HuH-7.5 (cell line): ENCODE data around the gene ZNF669.
"Not testable (repeated sequence)": the region's sequence is repeated elsewhere in the genome, so short reads cannot be mapped to it uniquely, and the experiment has no call there.

Experiments
- DNase-seq: peaks from one replicate; pipeline ENCODE4 v3.0.0; 2011; ENCODE audit warnings: low spot score

ZNF669 gene

DNA sequence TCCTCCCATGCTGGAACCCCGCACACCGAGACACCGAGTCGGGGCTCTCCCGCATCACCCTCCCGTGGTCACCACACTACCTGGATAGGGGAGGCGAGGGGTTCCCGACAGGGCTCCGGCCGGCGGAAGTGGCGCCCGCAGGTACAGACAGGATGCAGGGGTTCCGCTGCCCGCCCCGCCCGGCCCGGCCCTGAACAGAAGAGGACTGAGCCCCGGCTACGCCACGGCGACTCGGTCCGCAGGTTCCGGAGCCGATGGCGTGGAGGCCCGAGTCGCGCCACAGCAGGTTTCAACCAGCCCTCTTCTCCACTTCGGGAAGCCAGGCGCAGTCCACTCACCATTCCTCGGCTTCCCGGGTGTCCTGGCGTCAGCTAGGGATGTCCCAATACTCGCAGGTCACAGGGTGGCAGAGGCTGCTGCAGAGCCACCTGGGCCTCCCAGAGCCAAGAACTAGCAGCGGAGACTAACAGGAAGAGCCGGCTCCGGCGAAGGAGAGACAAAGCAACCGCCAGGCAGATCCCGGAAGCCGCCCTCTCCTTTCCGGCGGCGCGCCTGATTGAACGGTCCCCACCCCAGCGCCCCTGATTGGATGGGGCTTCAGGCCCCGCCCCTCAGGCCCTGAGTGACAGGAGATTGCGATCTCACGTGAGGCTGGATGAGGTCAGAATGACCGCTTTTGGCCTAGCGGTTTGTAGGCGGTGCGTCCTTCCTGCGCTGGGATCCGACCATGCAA is at the start of gene ZNF669:
TSS of gene ZNF669 (minus strand) at position 498 of the 733 bp plus-strand sequence. CDS start at position 341, 157 bp downstream.
- DNase-seq = peak; percentile 93

DNA sequence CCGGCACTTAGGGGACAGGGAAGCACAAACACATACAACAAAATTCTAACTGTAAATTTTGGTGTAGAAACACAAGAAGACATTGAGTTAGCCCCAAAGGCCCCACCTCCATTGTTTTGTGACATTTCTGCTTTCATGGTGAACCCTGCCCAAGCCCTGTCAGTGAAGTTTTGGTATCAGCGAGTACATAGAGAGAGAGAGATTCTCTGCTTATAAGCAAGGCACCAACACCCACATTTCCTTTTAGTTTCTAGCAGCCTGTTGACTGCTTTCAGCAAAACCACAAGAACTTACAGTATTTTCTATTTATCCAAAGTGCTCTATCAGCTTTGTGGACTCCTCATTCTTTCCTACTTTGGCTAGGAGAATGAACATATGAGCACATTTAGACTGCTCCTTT is 43.6 kb upstream of the ZNF669 start:
- no peak for DNase-seq

DNA sequence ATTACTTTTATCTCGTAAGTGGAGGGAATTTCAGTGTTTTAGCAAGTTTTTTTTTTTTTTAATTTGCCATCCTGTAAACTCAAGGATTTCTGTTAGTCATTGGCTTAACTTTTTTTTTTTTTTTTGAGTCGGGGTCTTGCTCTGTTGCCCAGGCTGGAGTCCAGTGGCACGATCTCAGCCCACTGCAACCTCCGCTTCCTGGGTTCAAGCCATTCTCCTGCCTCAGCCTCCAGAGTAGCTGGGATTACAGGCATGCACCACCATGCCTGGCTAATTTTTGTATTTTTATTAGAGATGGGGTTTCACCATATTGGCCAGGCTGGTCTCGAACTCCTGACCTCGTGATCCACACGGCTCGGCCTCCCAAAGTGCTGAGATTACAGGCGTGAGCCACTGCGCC is 43.0 kb upstream of the ZNF669 start:
- not testable (repeated sequence) for DNase-seq

DNA sequence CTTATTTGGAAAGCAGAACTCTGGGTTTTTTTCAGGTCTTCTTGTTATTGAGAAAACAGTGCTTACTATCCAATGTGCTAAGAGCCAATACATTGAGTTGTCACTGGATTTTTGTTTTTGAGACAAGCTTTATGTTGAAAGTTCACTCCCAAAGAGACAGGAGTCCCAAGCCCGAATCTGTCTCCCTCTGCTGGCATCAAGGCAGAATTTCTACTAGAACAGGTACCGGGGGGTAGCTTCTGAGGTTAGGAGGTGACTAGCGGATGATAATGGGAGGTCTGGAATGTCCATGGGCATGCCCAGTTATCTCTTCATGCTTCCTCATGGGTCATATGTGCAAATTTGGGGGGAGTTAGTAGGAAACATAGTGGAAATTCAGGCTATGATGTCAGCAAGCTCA is 42.5 kb upstream of the ZNF669 start:
- DNase-seq = no peak

DNA sequence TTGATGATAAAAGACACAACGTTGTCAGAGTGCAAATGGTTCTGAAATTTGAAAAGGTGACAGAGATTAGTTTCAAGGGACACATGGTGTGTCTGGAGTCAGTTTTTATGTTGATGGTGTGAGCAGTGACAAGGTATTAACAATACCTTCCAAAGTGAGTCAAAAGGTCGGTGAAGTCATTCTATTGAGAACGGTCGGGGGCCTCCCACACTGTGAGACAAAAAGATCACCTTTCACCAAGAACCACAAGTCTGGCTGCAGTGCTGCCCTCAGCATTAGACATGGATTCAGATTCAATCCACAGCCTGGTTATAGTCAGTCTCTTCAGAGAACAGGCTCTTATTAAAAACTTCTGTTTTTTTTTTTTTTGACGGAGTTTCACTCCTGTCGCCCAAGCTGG is 41.1 kb upstream of the ZNF669 start:
- no peak for DNase-seq

DNA sequence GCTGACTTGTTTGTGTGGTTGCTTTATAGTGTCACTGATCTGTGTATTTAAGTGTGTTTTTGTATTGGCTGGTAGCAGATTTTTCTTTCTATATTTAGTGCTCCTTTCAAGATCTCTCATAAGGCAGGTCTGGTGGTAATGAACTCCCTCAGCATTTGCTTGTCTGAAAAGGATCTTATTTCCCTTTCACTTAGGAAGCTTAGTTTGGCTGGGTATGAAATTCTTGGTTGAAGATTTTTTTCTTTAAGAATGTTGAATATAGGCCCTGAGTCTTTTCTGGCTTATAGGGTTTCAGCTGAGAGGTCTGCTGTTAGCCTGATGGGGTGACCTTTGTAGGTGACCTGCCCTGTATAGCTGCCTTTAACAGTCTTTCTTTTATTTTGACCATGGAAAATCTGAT is 35.4 kb upstream of the ZNF669 start:
- DNase-seq = not testable (repeated sequence)

DNA sequence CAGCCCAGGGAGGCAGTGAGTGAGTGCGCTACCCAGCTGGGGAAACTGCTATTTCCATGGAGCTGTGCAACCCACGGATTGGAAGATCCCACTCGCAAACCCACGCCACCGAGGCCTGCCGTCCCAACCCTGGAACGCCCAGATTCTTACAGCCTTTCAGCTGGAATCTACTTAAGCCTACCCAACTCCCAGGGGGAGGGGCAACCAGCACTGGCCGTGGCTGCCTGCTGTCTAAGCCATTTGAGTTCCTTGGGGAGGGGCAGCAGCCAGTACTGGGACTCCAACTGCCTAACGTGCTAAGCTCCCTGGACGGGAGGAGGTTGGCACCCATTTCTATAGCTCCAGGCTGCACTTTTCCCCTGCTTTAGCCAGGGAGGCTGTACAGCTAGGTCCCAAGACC is 27.1 kb upstream of the ZNF669 start:
- DNase-seq = no peak

DNA sequence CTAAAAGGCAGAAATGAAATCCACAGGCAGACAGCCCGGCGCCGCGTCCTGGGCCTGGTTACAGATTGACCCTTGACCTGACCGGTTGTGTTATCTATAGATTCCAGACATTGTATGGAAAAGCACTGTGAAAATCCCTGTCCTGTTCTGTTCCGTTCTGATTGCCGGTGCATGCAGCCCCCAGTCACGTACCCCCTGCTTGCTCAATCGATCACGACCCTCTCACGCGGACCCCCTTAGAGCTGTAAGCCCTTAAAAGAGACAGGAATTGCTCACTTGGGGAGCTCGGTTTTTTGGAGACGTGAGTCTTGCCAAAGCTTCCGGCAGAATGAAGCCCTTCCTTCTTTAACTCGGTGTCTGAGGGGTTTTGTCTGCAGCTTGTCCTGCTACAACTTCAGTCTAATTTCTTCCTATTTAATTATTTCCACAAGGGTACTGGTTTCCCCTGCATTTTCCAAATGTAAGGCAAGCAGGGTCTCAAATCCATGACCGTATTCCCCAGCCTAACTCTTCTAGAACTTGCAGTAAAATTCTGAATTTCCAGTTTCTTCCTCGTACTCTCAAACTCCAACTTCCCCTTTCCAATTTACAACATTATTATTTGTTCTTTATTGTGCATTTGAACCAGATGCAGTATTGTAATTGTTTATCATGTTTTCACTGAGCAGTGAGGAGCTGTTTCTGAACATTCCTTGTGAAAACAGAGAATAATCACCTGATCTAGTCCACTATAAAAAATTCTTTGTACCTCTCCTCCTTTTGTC is 23.5 kb upstream of the ZNF669 start:
- not testable (repeated sequence) for DNase-seq

DNA sequence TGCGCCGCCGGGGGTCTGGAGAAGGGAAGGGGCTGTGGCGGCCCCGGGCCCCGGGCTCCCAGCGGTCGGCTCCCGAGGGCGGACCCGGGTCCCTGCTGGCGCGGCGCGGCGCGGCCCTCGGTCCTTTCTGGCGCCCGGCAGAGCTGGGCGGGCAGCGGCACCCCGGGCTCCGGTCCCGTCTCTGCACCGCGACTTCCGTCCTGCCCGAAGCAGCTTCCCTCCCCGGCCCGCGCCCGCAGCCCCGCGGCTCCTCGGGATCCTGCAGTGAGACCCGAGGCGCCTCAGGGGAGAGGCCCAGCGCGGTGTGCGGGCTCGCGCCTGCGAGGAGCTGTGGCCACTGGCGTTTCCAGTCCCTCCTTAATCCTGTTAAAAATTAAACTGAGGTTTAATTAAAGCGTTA is 22.4 kb upstream of the ZNF669 start:
- DNase-seq = not testable (repeated sequence)

DNA sequence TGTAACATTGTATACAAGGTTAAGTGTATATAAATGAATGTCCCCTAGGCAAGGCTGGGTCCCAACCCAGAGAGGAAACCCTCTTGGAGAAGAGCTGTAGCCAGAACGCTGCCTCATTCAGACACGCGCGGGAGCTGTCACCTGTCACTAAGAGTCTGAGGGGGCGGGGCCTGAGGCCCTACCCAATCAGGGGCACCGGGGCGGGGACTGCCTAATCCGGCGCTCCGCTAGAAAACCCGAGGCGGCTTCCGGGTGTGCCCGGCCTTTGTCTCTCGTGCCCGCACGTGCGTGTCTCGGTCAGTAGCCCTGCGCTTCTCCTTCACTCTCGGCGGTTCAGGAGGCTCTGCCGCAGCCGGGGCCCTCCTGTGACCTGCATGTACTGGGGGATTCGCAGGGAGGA is 22.0 kb upstream of the ZNF669 start:
- not testable (repeated sequence) for DNase-seq

DNA sequence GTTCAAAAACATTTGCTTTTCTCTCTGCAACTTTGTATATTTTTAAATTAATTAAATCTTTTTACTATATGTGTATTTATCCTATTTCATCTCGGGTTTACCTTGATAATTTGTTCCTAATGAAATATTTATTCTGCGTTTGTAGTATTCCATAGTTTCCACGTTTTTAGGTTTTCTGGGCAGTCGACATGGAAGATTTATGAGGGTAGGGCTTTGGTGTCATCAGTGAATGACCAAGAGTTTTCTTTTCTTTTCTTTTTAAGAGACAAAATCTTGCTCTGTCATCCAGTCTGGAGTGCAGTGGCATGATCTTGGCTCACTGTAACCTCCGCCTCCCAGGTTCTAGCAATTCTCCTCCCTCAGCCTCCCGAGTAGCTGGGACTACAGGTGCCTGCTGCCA is 17.2 kb upstream of the ZNF669 start:
- DNase-seq = no peak

DNA sequence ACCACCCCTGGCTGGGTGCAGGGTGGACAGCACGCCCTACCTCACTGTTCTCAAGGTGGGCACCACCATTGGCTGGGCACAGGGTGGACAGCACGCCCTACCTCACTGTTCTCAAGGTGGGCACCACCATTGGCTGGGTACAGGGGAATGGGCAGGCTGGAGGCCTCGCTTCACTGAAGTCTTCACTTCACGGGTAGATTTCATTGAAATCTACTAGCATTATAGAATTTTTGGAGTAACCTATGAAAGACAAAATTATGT is 16.2 kb upstream of the ZNF669 start:
- not testable (repeated sequence) for DNase-seq

DNA sequence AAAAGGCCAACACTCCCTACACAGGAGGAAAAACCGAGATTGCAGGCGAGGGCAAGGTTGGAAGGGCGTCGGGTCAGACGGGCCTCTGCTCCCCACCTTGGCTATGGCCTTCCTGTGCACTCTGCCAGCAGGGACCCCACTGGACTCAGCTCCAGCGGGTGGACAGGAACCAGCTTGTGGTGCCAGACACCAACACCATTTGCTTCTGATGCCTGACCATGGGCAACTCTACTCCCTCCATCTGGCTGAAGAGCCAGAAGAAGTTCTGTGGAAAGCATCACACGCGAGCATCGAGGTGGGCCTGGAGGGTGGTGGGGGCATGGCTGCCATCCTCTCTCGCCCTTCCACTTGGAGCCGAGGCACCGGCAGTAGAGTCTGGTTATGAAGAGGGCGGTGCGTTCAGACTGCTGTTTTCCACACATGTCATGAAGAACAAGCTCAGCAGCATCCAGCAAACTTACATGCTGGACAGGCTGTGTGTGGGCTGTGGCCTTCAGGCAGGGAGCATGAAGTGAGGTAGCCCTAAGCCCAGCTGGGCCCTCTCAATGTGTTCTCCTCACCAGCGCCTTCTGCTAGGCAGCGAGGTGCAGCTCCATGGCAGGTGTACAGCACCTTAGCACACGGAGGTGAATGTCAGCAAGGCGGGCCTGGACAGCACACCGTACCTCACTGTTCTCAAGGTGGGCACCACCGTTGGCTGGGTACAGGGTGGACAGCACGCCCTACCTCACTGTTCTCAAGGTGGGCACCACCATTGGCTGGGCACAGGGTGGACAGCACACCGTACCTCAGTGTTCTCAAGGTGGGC is 15.6 kb upstream of the ZNF669 start:
- no peak for DNase-seq

DNA sequence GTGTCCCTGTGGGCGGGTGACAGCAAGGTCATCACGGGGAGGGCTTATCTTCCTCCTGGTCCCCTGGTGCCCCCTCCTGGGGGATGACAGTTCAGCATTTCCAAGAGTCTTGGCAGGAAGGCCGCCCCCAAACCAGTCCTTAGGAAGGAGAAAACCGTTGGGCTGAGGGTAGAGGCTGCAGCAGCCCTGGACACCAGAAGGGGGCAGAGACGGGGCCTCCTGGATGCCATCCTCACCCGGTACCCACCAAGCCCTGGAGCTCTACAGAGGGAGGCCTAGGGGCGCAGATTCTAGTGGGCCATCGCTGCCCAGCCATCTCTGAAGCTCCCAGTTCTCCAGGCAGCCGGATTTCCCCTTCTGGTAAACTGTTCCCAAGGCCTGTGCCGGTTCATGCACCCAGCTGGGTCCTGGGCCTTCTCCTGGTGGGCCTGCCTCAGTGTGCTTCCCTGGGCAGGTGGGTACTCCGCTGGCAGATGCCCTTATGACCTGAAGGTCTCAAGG is 14.8 kb upstream of the ZNF669 start:
- peak; percentile 71 for DNase-seq

DNA sequence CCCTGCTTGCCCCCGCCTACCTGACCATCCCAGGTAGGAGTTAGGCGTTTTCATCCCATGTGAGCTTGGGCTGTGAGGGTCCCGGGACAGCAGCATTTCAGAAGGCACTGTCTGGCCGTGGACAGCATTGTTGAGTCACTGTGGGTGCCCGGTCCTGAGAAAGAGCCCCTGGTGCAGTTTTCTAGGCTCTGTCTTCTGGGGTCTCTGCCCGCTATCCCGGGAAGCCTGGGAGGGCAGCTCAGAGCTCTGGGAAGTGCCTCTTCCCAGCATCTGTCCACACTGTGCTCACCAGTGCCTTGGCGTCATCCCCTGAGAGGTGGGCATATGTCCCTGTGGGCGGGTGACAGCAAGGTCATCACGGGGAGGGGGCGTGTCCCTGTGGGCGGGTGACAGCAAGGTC is 11.4 kb upstream of the ZNF669 start:
- no peak for DNase-seq

DNA sequence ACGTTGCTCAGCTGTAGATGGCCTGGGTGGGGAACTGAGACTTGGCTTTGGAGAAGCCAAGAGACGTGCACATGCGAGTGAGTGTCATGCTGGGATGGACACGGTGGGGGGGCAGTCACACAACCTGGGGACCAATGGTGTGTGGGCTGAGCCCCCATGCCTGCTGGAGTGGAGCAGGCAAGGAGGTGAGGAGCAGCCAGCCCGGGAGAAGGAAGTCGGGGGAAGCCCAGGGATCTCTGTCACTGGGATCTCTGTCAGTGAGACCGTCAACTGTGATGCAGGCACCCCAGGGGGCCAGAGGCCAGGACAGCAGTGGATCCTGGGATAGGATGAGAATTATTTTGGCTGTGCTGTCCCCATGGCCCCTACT is 11.0 kb upstream of the ZNF669 start:
- no peak for DNase-seq

DNA sequence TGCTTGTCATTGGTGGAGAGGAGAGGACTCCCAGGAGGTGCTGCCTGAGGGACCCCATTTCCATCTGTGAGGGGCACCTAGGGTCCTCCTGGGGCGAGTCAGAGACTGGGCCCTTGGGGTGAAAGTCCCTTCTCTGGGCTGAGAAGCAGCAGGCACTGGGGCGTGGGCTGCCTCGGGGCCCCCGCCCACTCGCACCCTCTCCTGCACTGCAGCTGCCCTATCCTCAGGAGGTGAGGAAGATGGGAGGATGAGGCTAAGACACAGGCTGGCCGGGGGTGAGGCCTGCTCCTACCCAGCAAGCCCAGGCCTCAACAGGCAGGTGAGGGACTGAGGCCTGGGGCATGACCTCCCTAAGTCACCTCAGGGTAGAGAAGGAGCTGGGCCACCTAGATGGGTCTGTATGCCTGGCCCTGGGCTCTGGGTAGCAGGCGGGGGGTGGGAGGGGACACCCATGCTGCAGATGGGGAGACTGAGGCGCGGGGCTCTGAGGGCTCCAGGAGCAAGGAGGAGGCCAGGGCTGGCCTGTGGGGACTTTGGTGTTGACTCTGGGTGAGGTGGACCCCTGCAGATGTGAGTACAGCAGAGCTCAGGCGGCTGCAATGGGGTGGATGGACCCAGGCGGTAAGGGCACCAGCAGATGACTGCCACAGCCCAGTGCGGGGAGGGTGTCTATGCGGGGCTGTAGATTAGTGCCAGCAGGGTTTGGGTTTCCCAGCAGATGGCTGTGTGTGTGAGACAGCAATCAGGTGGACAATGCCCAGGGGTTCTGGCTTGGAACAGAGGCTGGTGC is 10.4 kb upstream of the ZNF669 start:
- no peak for DNase-seq

DNA sequence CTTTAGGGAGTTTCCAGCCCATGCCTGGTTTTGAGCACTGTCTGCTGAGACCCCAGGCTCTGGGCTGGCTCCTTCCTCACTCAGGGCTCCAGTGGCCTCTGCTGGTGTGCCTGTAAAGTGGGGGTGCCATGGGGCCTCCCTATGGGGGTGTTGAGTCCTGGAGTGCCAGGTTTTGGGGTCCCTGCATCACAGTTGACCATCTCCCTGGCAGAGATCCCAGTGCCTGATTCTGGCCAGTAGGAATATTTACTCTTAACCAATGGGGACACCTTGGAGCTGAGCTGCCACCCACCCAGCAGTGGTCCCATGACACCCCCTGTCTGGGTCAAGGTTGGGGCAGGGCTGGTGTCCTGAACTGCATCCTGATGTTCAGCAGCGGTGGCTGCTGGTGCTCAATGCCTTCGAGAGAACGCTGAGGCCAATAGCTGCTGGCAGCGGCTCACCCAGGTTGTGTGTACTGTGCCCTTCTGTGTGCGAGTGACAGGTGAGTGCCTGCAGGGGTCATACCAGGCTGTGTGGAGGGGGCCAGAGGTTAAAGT is 9.6 kb upstream of the ZNF669 start:
- DNase-seq = no peak

DNA sequence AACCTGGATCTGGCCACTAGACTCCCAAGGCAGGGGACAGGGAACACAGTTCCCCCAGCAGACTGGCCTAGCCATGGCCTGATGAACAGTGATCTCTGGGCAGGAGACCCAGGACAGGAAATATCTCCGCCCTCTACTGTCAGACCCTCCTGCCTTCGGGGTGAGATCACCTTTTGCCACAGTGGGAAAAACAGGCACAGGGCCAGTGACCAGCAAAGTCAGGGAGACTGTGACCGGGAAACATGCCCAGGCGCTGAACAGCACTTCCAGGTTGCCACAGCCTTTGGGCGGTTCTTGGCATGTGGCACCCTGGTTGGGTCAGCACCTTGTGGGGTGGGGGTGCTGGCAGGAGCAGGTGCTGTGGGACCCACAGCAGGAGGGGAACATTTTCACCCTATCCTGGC is 8.9 kb upstream of the ZNF669 start:
- DNase-seq = peak; percentile 59

DNA sequence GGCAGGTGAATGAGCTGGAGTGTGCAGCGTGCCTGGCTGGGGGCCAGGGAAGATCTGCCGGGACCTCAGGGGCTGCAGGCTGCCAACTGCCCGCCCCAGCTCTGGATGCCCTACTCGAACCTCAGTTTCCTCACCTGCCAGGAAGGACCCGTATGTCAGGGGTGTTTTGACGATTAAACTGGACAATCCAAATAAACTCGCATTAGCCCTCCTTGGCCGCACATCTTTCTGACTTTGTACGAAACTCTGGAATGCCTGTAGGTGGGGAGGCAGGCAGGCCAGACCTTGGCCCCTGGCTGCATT is 8.3 kb upstream of the ZNF669 start:
- DNase-seq = no peak

DNA sequence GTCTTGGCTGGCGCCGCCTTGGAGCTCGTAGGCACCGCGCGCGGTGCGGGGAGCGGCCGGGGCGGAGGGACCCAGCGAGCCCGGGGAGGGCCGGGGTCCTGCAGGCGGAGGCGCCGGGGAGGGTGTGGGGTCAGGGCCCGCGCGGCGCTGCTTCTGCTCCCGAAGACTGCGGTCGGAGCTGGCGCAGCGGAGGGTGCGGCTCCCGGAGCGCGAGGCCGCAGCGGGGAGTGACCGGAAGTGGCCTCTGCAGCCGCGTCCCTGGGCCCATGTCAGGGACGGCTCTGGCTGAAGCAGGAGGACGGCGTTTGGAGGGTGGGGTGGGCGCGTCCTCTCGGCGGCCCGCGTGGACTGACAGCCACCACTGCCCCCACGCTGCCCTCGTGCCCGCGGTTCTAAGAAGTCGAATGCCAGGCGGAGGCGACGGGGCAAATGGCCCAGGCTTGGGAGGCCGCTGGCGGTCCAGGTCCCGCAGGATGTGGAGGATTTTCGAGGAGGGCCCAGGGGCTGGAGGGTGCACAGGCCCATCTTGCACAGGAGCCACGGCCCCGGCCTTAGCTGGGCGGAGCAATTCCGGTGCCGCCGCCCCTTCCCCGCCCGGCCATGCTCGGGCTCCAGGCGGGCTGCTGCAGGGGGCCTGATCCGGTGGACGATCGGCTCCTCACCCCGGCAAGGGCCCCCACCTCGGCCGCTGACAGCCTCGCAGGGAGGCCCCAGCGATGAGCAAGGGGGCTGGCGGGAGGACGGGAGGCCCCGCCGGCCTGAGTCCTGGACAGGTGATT is 7.7 kb upstream of the ZNF669 start:
- peak; percentile 84 for DNase-seq
